GM12874 (cell line): ENCODE measurements around the gene TANC1.

Source experiments
- TF ChIP-seq, protein P1 (sequence below): IDR thresholded peaks from 2 replicates; pipeline ENCODE4 v1.5.1; 2011; ENCODE audit warnings: low read depth, mild to moderate bottlenecking, control low read depth, low read length, moderate library complexity; ENCODE audit not compliant: insufficient read depth

The TANC1 gene

DNA sequence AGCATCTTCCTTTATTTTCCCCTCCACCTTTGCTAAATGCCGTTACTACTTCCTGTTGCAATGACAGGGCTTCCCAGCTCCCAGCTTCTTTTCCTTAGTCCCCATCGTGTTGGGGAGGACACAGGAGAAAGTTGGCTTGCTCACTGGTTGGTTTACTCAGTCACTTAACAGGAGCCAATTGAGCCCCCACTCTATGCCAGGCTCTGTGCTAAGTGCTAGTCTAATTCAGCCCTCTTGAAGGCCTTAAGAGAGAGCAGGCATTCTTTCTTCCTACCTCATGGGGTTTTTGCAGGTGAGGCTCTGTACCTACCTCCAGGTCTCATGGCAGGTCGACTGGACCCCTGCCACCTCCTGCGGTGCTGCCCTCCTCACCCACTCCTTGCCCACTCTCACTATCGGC, 20.1 kb downstream of the TANC1 start:
- TF ChIP-seq, protein P1, sequence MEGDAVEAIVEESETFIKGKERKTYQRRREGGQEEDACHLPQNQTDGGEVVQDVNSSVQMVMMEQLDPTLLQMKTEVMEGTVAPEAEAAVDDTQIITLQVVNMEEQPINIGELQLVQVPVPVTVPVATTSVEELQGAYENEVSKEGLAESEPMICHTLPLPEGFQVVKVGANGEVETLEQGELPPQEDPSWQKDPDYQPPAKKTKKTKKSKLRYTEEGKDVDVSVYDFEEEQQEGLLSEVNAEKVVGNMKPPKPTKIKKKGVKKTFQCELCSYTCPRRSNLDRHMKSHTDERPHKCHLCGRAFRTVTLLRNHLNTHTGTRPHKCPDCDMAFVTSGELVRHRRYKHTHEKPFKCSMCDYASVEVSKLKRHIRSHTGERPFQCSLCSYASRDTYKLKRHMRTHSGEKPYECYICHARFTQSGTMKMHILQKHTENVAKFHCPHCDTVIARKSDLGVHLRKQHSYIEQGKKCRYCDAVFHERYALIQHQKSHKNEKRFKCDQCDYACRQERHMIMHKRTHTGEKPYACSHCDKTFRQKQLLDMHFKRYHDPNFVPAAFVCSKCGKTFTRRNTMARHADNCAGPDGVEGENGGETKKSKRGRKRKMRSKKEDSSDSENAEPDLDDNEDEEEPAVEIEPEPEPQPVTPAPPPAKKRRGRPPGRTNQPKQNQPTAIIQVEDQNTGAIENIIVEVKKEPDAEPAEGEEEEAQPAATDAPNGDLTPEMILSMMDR = no peak

DNA sequence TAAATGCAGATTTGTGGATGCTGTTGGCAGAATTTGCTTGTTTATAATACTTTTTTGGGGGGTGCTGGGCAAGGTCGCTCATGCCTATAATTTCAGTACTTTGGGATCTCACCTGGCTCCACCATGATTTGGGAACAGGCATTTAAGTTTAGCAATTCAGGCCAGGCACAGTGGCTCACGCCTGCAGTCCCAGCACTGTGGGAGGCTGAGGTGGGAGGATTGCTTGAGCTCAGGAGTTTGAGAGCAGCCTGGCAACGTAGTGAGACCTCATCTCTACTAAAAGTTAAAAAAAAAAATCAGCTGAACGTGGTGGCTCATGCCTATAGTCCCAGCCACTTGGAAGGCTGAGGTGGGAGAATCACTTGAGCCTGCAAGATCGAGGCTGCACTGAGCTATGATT, 20.7 kb downstream of the TANC1 start:
- TF ChIP-seq, protein P1 = no peak

DNA sequence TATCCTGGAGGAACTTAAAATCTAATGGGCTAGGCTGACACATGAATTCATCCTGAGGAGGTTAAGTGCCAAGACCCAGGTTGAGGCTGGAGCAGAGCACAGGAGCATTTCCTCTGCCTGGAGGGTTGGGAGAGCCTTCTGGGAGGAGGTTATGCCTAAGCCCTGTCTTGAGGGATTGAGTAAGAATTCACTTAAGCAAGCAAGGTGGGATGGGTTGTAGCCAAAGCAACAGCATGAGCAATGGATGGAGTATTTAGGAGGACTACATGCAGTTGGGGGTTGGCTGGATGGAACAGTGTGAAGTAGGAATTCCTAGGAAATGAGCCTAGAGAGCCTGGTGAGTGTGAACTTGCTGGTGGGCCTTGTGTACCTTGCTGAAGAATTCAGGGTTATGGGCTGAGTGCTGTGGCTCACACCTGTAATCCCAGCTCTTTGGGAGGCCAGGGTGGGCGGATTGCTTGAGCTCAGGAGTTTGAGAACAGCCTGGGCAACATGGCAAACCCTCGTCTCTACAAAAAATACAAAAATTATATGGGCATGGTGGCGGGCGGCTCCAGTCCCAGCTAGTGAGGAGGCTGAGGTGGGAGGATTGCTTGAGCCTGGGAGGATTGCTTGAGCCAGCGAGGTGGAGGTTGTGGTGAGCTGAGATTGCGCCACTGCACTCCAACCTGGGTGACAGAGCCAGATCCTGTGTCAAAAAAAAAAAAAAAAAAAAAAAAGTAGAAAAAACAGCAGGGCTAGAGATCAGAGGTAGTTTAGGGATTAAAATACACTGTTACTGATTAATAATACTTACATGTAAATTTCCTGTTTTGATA, 22.2 kb downstream of the TANC1 start:
- TF ChIP-seq, protein P1 = no peak

DNA sequence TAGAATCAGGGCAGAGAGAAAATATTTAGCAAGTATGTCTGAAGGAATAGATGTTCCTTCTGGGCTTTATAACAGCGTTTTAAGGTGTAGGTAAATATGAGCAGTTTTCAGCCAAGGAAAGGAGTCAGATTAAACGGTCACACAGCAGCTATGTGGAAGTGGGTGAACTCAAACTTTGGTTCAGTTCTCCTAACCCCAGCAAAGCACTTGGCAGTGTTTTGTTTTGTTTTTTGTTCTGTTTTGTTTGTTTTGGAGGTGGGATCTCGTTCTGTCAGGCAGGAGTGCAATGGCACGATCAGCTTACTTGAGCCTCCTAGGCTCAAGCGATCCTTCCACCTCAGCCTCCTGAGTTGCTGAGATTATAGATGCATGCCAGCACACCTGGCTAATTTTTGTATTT, 24.6 kb downstream of the TANC1 start:
- TF ChIP-seq, protein P1 = no peak

DNA sequence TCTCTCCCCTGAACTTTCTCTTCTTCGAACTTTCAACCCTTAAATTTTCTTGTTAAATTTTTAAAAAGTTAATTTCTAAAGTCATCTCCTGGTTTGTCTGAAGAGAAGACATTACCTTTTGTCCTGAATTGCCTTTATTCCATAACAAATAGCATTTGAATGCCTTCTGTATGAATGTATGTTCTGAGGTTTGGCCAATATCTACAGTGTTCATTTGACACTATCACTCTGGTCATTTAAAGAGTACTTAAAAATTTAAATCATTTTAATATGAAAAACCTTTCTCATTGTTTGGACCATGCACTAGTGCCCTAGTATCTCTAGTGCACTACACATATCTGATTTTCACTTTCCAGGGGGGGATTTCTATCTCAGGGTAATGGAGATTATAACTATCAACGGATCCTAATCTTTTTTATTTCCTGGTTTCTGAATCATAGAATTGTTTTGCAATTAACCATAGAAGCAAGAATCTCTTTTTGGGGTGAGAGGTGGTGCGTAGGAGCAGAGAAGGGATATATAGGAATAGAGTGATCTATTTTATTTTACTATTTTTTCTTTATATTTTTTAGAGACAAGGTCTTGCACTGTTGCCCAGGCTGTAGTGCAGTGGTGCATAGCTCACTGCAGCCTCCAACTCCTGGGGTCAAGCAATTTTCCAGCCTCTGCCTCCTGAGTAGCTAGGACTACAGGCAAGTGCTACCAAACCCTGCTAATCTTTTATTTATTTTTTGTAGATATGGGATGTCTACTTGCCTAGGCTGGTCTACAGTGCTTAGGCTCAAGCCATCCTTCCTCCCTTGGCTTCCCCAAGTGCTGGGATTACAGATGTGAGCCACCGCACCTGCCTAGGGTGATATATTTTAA, 25.5 kb downstream of the TANC1 start:
- TF ChIP-seq, protein P1 = no peak

DNA sequence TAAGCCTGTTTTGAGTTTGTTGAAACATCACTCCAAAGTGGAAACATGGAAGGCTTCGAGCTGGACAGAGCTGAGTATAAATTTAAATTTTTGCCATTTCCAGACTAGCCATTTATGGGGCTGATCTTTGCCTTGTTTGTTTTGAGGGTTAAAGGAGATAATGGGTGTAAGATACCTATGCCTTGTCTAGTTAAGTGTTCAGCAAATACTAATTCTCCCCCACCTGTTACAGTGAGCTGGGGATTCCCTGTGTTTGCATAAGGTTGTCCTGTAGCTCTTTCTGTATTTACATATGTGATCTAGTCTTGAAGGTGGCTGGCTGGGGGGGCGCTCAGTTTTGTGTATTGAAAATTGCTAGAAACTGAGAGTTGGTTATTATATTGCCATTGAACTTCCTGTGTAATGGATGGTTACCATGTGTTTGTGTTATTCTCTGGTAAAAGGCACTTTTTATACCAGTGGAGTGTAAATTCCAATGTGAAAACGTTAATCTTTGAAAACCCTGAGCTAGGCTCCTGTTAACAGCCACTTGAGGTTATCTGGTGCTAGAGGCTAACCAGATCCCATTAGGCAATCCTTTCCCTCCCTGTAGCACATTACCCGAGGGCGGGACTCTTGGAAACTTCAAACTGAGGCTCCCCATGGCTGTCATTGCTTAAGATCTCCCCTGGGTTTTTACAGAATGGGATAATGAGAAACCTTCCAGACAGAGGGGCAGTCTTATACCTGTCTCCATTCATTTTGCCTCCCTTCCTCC, 26.7 kb downstream of the TANC1 start:
- TF ChIP-seq, protein P1 = no peak

DNA sequence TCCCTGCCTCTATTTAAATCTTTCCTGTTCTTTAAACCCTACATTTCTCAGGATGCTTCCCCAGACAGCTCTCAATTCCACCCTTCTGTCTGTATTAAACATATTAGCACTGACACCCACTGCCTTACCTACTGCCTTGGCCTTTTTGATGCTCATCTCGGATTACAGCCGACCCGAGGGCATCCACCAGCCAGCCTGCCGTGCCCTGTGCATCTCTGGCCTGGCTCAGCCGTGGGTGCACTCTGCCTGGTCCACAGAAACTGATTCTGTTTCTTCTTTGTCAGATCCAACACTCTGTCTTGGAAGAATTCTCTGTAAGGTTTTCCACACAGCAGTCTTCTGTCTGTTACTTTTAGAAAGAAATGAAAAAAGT, 27.2 kb downstream of the TANC1 start:
- TF ChIP-seq, protein P1 = no peak
